NCI-H2196 (cell line): ENCODE measurements around the gene DESI1.
"Not testable (repeated sequence)": the region's sequence is repeated elsewhere in the genome, so short reads cannot be mapped to it uniquely, and the experiment has no call there.

Experiments used
- DNase-seq: peaks from one replicate; lab custom pipeline; 2025; ENCODE audit not compliant: unreplicated experiment; lab: John Stamatoyannopoulos, UW

The DESI1 gene

GRCh38 chr22:41636467-41636866 is 15.6 kb upstream of the DESI1 start:
- DNase-seq: peak; percentile 29

GRCh38 chr22:41634610-41635009 is 13.8 kb upstream of the DESI1 start:
- DNase-seq: not testable (repeated sequence)

- not testable (repeated sequence) for DNase-seq
Observed at GRCh38 chr22:41631615-41632014, 10.8 kb upstream of the DESI1 start.

GRCh38 chr22:41631115-41631514 is 10.3 kb upstream of the DESI1 start:
- DNase-seq: not testable (repeated sequence)

- DNase-seq: no peak
Observed at GRCh38 chr22:41625577-41625976, 4.7 kb upstream of the DESI1 start.

- peak; percentile 39 for DNase-seq
Observed at GRCh38 chr22:41621911-41622179, 1.0 kb upstream of the DESI1 start.

- peak; percentile 99 for DNase-seq
Observed at GRCh38 chr22:41621099-41621910, 462 bp upstream of the DESI1 start, which contains the start of gene XRCC6. Gene XRCC6, plus strand, starts transcription at chr22:41621295. Its CDS starts 710 bp downstream, at chr22:41622005.

GRCh38 chr22:41619979-41620588 is 759 bp downstream of the DESI1 start:
- peak; percentile 8 for DNase-seq

GRCh38 chr22:41613456-41613855 is 7.4 kb downstream of the DESI1 start:
- no peak for DNase-seq

GRCh38 chr22:41612603-41613306 is 8.1 kb downstream of the DESI1 start:
- no peak for DNase-seq

GRCh38 chr22:41608386-41608785 is 12.5 kb downstream of the DESI1 start:
- DNase-seq: no peak

- no peak for DNase-seq
Observed at GRCh38 chr22:41603873-41604332, 16.9 kb downstream of the DESI1 start.

- DNase-seq: no peak
Observed at GRCh38 chr22:41600976-41601375, 19.9 kb downstream of the DESI1 start.

GRCh38 chr22:41598891-41599635 is 21.8 kb downstream of the DESI1 start:
- DNase-seq: no peak

GRCh38 chr22:41598081-41598480 is 22.8 kb downstream of the DESI1 start:
- DNase-seq: no peak

GRCh38 chr22:41597635-41597953 is 23.2 kb downstream of the DESI1 start:
- no peak for DNase-seq

- DNase-seq: peak; percentile 71
Observed at GRCh38 chr22:41596776-41597634, 23.8 kb downstream of the DESI1 start.

- DNase-seq: no peak
Observed at GRCh38 chr22:41595703-41596102, 25.1 kb downstream of the DESI1 start.

GRCh38 chr22:41593336-41593960 is 27.4 kb downstream of the DESI1 start:
- DNase-seq: not testable (repeated sequence)
